Measurements from ENCODE around the gene RXRA. TPM values are rescaled to one million over a fixed set of nuclear protein-coding genes. Genes with fewer than 3 reads are reported as not detected.

The RXRA gene
- polyA plus RNA-seq, 1 experiment: 12.0 TPM

DNA sequence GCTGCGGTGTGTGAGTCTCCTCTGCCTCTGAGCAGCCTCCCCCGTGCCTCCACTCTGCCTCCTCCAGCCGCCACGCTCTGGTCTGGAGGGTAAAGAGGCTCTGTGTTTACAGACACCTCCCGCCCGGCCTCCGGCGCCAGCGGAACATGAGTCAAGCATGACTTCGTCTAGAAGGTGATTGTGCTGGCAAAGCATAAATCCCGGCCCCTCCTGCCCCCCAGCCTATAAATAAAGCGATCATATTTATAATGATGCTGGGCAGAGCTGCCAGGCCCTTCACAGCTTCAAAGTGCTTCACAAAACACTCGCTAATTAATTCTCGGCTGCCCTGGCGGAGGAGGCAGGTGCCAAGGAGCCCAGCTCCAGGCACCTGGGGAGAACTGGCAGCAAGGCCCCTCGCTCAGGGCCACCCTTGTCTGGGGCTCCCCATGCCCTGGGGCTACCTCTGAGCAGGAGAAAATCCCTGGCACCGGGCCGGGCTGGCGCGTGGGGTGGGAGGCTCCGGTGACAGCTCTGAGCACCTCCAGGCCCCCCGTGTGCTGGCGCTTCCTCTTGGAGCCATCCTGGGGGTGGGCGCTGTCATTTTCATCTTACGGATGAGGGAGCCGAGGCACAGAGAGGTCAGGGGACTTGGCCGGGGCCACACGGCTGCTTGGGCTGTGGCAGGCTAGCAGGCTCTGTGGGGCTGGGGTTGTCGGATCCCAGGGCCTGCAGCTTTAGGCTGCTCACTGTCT, 87.8 kb downstream of the RXRA start:
- TF ChIP-seq, protein P1, sequence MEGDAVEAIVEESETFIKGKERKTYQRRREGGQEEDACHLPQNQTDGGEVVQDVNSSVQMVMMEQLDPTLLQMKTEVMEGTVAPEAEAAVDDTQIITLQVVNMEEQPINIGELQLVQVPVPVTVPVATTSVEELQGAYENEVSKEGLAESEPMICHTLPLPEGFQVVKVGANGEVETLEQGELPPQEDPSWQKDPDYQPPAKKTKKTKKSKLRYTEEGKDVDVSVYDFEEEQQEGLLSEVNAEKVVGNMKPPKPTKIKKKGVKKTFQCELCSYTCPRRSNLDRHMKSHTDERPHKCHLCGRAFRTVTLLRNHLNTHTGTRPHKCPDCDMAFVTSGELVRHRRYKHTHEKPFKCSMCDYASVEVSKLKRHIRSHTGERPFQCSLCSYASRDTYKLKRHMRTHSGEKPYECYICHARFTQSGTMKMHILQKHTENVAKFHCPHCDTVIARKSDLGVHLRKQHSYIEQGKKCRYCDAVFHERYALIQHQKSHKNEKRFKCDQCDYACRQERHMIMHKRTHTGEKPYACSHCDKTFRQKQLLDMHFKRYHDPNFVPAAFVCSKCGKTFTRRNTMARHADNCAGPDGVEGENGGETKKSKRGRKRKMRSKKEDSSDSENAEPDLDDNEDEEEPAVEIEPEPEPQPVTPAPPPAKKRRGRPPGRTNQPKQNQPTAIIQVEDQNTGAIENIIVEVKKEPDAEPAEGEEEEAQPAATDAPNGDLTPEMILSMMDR (IDR thresholded peaks at IDR 0.05; ENCODE audit: insufficient read depth, low read depth, low read length): no peak
- POLR2A ChIA-PET: no interaction called here
- no peaks in the 10 kb centered on the region for H3K27me3 ChIP-seq (ENCODE audit: control insufficient read depth, insufficient read depth, low read length)
- CTCF ChIA-PET: interaction anchor here (1.2 to 2.1 kb wide), 4 partner anchors 15 to 243 kb away, joined by 3 to 6 read pairs (median 4); no protein-coding TSS in a partner anchor
- peaks cover 15% of the 10 kb centered on the region for H3K36me3 ChIP-seq (ENCODE audit: control insufficient read depth, insufficient read depth, low read length)
- peak; percentile 51 for DNase-seq (ENCODE audit: low read depth)
- H3K4me3 ChIP-seq (ENCODE audit: low read depth, low read length): no peak overlapping the region

DNA sequence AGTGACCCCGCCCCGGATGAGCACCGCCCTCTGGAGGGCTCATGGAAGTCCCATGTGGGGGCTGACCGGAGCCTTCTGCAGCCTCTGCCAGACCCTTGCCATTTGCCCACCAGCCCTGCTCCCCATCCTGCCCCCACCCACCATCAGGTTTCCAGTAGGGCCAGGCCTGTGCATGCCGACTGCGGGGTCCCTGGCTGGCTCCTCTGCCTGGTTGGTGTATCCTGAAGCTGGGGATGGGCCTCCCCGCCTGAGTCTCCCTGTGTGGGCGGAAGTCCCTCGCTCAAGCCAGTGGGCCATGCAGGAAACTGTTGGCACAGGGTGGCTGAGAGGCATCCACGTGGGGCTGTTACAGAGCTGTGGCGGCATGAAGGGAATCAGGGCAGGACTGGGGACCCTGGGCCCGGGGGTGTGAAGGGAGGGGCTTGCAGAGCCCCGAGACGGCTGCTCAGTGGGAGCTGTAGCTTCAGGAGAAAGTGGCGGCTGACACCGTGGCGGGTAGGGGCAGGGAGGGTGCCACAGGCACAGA, 88.7 kb downstream of the RXRA start:
- H3K27me3 ChIP-seq (ENCODE audit: control insufficient read depth, insufficient read depth, low read length): no peaks in the 10 kb centered on the region
- ChIA-PET POLR2A (no interaction called here), CTCF (interaction anchor here (1.2 to 2.1 kb wide), 3 partner anchors 16 to 244 kb away, joined by 3 to 5 read pairs (median 3); no protein-coding TSS in a partner anchor)
- H3K36me3 ChIP-seq (ENCODE audit: control insufficient read depth, insufficient read depth, low read length): peaks cover 11% of the 10 kb centered on the region
- no peak overlapping the region for H3K4me3 ChIP-seq (ENCODE audit: low read depth, low read length)
- TF ChIP-seq, protein P1 (IDR thresholded peaks at IDR 0.05; ENCODE audit: insufficient read depth, low read depth, low read length): no peak
- no peak for DNase-seq (ENCODE audit: low read depth)

DNA sequence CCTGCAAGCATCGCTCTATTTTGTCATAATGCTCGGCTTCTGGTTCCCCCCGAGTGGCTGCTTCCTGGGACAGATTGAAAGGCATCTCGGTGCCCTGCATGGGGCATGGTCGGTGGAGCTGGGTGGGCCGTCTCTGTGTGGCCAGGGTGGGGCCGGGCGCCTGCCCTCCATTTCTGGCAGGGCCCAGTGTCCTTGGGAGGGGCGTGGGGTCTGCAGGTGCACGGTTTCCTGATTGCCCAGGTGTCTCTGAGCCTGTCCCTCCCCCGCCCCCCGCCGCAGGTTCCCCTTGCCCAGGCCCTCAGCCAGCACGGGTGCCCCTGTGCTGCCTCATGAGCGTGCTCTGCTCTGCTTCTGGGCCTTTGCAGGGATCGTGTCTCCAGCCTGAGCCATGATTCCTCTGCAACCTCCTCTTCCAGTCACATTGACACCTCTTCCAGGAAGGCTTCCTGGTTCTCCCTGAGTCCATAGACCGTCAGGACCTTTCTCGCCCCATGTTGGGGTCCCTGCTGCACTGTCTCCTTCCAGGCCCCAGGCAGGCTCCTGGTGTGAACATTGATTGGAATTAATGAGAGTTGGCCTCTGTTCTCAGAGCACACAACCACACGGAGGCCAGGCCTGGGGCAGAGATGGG, 90.2 kb downstream of the RXRA start:
- TF ChIP-seq, protein P1 (IDR thresholded peaks at IDR 0.05; ENCODE audit: insufficient read depth, low read depth, low read length): no peak
- no peak overlapping the region for H3K4me3 ChIP-seq (ENCODE audit: low read depth, low read length)
- ChIA-PET POLR2A (no interaction called here), CTCF (interaction anchor here (1.5 to 2.1 kb wide), 2 partner anchors 10 to 245 kb away, joined by 4 to 5 read pairs; no protein-coding TSS in a partner anchor)
- H3K27me3 ChIP-seq (ENCODE audit: control insufficient read depth, insufficient read depth, low read length): no peaks in the 10 kb centered on the region
- H3K36me3 ChIP-seq (ENCODE audit: control insufficient read depth, insufficient read depth, low read length): peaks cover 14% of the 10 kb centered on the region
- no peak for DNase-seq (ENCODE audit: low read depth)

DNA sequence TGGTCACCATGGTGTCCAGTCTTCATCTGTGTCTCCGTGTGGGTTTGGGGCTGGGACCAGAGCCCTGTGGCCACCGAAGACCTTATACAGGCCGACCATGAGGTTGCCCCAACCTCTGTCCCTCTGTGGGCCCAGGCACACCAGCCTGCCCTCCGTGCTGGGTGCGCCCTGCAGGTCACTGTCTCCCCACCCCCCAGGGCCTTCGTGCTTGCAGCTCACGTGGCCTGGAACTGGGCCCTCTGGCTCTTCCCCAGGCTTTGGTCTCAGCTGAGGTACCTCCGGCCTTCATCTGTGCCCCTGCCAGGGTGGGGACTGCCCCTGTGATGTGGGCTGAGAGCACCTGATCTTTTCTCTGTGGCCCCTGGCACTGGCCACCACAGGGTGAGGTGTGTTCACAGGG, 92.1 kb downstream of the RXRA start:
- POLR2A ChIA-PET: no interaction called here
- H3K27me3 ChIP-seq (ENCODE audit: control insufficient read depth, insufficient read depth, low read length): no peaks in the 10 kb centered on the region
- CTCF ChIA-PET: no interaction called here
- DNase-seq (ENCODE audit: low read depth): no peak
- no peak overlapping the region for H3K4me3 ChIP-seq (ENCODE audit: low read depth, low read length)
- peaks cover 25% of the 10 kb centered on the region for H3K36me3 ChIP-seq (ENCODE audit: control insufficient read depth, insufficient read depth, low read length)
- TF ChIP-seq, protein P1 (IDR thresholded peaks at IDR 0.05; ENCODE audit: insufficient read depth, low read depth, low read length): no peak

DNA sequence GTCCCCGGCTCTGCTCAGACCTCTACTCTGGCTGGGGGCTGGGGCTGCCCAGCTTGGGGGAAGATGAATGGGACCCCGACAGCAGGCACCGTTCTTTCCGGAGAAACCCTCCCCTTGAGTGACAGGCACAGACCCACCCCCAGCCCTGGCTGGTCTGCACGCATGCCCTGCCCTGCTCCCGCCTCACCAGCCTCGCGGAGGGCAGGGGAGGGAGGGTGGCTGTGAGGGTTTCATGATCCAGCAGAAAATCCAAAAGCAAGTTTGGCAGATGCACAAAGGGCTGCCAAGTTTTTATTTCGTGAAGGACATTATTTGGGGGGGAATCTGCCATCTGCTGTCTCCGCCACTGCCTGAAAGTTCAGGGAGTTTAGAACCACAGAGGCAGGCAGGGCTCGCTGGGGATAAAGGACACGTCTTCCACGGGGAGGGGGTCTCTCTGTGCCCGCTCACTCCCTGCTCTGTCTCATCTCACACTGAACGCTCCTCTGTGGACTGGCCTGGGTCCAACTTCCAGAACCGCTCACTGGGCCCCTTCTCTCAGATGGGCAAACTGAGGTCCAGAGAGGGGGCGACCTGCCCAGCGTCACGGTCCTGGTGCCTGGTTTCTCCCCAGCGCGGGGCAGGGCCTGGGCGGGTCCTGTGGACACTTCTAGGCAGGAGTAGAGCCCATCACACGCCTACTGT, 92.9 kb downstream of the RXRA start:
- ChIA-PET POLR2A (no interaction called here), CTCF (no interaction called here)
- Histone ChIP-seq H3K36me3 (ENCODE audit: control insufficient read depth, insufficient read depth, low read length) (peaks cover 25% of the 10 kb centered on the region), H3K4me3 (ENCODE audit: low read depth, low read length) (no peak overlapping the region), H3K27me3 (ENCODE audit: control insufficient read depth, insufficient read depth, low read length) (no peaks in the 10 kb centered on the region)
- no peak for DNase-seq (ENCODE audit: low read depth)
- TF ChIP-seq, protein P1 (IDR thresholded peaks at IDR 0.05; ENCODE audit: insufficient read depth, low read depth, low read length): no peak
